ENCODE measurements around the gene CCT6A.

GRCh38 chr7:56105508-56105907, 53.9 kb downstream of the CCT6A start:
- TF ChIP-seq GATA2 (IDR thresholded peaks at IDR 0.05; ENCODE audit: low read depth, low read length) (no peak), GATA3 (IDR thresholded peaks at IDR 0.05; ENCODE audit: low read depth, low read length) (no peak)

Measured in SH-SY5Y (cell line).